Measurements from ENCODE around the gene MOB3B. TPM values are rescaled to one million over a fixed set of nuclear protein-coding genes. Genes with fewer than 3 reads are reported as not detected.

MOB3B gene
- total RNA-seq, 1 donor from 2014 or later: 21.8 TPM

DNA sequence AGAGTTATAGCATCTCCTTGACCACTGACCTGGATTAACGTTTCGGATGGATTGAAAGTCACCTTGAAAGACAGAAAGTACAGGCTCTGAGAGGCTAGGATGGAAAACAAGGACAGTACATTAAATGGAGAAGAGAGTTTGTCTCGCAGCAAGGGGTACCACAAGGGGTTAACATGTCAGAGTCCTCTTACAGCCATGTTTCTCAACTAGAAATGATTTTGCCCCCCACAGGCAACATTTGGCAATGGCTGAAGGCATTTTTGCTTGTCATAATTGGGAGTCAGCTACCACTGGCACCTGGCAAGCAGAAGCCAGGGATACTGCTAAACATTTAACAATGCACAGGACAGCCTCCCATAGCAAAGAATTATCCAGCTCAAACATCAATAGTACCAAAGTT lies 141.9 kb downstream of the MOB3B start:
- Mint-ChIP-seq H3K9me3 (no peaks in the 10 kb centered on the region), H3K4me1 (peaks cover 14% of the 10 kb centered on the region), H3K36me3 (ENCODE audit: low read depth) (no peaks in the 10 kb centered on the region), H3K4me3 (no peak overlapping the region), H3K27me3 (ENCODE audit: low read depth) (no peaks in the 10 kb centered on the region), H3K27ac (ENCODE audit: unreplicated experiment) (no peak overlapping the region)
- TF ChIP-seq, protein P1, sequence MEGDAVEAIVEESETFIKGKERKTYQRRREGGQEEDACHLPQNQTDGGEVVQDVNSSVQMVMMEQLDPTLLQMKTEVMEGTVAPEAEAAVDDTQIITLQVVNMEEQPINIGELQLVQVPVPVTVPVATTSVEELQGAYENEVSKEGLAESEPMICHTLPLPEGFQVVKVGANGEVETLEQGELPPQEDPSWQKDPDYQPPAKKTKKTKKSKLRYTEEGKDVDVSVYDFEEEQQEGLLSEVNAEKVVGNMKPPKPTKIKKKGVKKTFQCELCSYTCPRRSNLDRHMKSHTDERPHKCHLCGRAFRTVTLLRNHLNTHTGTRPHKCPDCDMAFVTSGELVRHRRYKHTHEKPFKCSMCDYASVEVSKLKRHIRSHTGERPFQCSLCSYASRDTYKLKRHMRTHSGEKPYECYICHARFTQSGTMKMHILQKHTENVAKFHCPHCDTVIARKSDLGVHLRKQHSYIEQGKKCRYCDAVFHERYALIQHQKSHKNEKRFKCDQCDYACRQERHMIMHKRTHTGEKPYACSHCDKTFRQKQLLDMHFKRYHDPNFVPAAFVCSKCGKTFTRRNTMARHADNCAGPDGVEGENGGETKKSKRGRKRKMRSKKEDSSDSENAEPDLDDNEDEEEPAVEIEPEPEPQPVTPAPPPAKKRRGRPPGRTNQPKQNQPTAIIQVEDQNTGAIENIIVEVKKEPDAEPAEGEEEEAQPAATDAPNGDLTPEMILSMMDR (conservative IDR thresholded peaks at IDR 0.05): no peak
- DNase-seq (ENCODE audit: low read depth, low spot score): no peak

GRCh38 chr9:27386571-27387091 lies 143.0 kb downstream of the MOB3B start:
- TF ChIP-seq, protein P1 (conservative IDR thresholded peaks at IDR 0.05): no peak
- no peaks in the 10 kb centered on the region for H3K27me3 Mint-ChIP-seq (ENCODE audit: low read depth)
- no peaks in the 10 kb centered on the region for H3K9me3 Mint-ChIP-seq
- no peak overlapping the region for H3K4me3 Mint-ChIP-seq
- H3K36me3 Mint-ChIP-seq (ENCODE audit: low read depth): no peaks in the 10 kb centered on the region
- H3K27ac Mint-ChIP-seq (ENCODE audit: unreplicated experiment): no peak overlapping the region
- peaks cover 5% of the 10 kb centered on the region for H3K4me1 Mint-ChIP-seq
- DNase-seq (ENCODE audit: low read depth, low spot score): no peak

DNA sequence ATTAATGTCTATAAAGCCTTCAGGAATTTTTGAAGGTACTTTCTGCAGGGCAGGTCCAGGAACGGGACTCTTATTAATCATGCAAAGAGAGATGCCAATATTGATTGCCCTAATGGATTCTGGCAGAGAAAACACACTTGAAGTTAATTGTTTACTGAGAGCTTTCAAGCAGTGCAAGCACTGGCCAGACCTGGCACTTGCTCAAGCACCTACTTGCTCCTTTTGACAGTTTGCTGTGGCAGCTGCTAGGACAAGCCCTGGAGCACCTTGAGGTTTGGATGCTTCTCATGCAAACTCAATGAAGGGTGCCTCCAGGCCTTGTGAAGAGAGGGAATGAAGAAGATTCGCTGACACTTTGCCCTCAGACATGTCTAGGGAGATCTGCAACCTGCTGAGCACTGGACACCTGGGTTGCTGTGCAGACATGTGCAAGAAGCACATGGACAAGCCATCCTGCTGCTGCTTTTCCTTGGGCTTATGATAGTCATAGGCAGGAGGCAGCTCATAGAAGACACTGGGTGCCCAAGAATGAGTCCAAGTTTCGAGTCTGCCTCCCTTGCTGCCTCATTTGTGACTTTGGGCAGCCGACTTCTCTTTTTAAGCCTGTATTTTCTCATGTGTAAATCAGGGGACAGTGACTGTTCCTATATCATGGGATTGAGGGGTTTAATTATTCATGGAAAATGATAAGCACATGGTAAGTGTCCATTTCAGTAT lies 143.8 kb downstream of the MOB3B start:
- H3K36me3 Mint-ChIP-seq (ENCODE audit: low read depth): peaks cover 2% of the 10 kb centered on the region
- H3K27me3 Mint-ChIP-seq (ENCODE audit: low read depth): no peaks in the 10 kb centered on the region
- TF ChIP-seq, protein P1 (conservative IDR thresholded peaks at IDR 0.05): no peak
- no peak overlapping the region for H3K4me3 Mint-ChIP-seq
- no peak for DNase-seq (ENCODE audit: low read depth, low spot score)
- H3K9me3 Mint-ChIP-seq: no peaks in the 10 kb centered on the region
- no peak overlapping the region for H3K27ac Mint-ChIP-seq (ENCODE audit: unreplicated experiment)
- peaks cover 5% of the 10 kb centered on the region for H3K4me1 Mint-ChIP-seq

DNA sequence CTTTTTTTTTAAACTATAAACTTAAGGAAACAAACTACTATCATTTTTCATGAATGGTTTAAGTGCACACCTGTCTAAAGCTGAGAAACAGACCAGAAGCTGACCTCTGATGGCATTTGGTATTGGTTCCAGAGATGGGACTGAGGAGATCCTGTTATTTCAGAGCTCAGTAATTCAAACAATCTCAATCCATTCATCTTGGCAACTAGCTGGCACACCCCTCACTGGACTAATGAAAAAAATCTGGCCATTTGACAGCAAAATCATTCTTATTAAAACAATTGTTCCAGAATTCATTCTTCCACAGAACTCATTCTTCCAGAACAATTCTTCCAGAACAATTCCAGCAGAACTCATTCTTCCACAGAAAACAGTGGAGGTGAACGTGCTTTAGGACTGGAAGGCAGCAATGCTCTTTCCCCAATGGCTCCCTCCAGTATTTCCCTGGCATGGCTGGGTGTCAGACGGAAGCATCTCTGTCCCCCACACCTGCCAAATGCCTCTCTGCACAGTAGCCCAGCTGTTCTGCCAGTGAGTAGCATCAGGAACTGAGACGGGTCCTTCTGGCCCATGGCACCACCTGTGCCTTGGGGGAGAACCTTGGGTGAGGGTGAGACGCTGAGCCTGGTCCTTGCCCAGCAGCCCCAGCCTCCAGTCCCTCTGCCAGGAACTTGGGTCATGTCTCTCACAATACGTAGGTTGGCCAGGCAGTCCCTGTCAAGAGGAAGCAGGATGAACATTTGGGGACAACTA lies 145.2 kb downstream of the MOB3B start:
- Mint-ChIP-seq H3K27ac (ENCODE audit: unreplicated experiment) (peak overlapping the region; percentile 37), H3K27me3 (ENCODE audit: low read depth) (no peaks in the 10 kb centered on the region), H3K36me3 (ENCODE audit: low read depth) (peaks cover 2% of the 10 kb centered on the region), H3K9me3 (no peaks in the 10 kb centered on the region), H3K4me3 (no peak overlapping the region), H3K4me1 (peaks cover 5% of the 10 kb centered on the region)
- no peak for DNase-seq (ENCODE audit: low read depth, low spot score)
- TF ChIP-seq, protein P1 (conservative IDR thresholded peaks at IDR 0.05): no peak

DNA sequence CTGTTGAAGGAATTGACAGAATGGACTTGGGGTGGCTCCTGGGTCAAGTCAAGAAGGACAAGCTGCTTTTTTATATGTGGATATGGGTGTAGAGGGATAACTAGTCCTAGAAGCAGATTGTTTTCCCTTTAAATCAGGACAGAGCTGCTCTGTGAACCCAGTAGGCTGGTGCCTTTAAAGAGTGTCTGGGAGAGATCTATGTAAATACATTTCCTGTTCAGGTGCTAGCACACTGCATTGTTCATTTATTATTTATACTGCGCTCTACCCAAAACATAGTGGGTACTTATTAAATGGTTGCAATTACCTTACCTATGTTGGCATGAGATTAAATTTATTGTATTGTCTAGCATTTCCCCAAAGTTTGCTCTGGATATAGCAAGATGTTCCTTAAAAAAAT lies 146.1 kb downstream of the MOB3B start:
- Mint-ChIP-seq H3K36me3 (ENCODE audit: low read depth) (peaks cover 3% of the 10 kb centered on the region), H3K9me3 (no peaks in the 10 kb centered on the region), H3K4me3 (no peak overlapping the region), H3K27me3 (ENCODE audit: low read depth) (no peaks in the 10 kb centered on the region), H3K4me1 (peaks cover 5% of the 10 kb centered on the region), H3K27ac (ENCODE audit: unreplicated experiment) (no peak overlapping the region)
- TF ChIP-seq, protein P1 (conservative IDR thresholded peaks at IDR 0.05): no peak
- no peak for DNase-seq (ENCODE audit: low read depth, low spot score)
